22Rv1 (cell line): ENCODE measurements around the gene RNF40.

Experiments used
- CTCF ChIP-seq: fragments of 450-650 bp; IDR thresholded peaks from 2 replicates; pipeline ENCODE4 v1.5.1; 2017; ENCODE audit warnings: mild to moderate bottlenecking
- ZFX ChIP-seq: fragments of 450-650 bp; IDR thresholded peaks from 2 replicates; pipeline ENCODE4 v1.6.1; 2017; ENCODE audit warnings: antibody characterized with exemption, borderline replicate concordance

DNA sequence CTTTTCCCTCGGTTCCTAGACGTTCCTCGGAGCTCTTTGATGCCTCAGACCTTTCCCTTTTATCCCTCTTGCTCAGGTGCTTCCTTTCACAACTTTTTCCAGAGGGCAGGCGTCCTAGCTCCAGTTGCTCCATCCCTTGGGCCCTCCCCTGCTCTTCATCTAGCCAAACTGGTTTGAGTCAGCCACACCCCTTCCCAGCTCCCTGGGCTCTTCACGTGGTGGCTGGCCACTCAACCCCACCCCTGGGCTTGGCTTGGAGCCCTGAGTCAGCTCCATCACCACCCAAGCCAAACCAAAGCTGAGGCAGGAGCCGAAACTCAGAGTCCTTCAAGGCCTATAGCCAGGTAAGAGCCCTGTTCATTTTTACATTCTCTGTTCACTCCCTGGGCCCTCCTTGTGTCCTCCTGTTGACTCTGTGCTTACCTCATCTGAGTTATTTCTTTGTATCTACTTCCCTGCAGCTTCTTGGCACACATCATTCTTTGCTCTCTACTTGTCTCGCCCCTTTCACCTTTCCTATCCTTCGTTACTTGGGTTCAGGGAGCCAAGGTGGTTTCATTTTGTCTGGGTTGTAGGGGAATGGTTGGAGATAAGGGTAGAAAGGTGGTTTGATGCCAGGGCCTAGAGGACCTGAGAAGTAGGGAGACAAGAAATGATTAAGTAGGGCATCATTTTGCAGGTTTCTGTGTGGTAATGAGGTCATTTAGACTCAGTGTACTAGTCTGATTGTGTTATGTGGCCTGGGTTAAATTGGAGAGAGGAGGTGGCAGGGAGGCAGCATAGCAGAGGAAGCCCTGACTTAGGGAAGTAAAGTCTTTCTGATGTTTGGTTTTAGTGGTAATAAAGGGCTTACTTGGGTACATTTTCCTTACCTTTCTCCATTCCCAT is 21.5 kb upstream of the RNF40 start:
- TF ChIP-seq CTCF (no peak), ZFX (no peak)
